Kidney (tissue), 14 donors: ENCODE results near the gene TXNRD1. TPM values are rescaled to one million over a fixed set of nuclear protein-coding genes. Genes with fewer than 3 reads are reported as not detected.

Experiments used
- DNase-seq, 5 donors: peaks; one replicate each; pipeline ENCODE4 v3.0.0-alpha.2; 2013 to 2020
- FAIRE-seq: peaks from 2 replicates; lab custom pipeline; 2012; peaks lifted over from hg19 to GRCh38; lab: Jason Lieb, UNC
- H3K27ac ChIP-seq, 2 donors: one replicate each; pipeline ENCODE4 v1.7.0; 2013; ENCODE audit warnings: low read depth in 2 of 2, low read length in 2 of 2, inconsistent platforms in 1 of 2
- H3K27me3 ChIP-seq: one replicate; pipeline ENCODE4 v1.7.1; 2013; ENCODE audit warnings: low read length, inconsistent platforms; ENCODE audit not compliant: control insufficient read depth, insufficient read depth
- H3K36me3 ChIP-seq, 3 donors: one replicate each; pipeline versions ENCODE4 v1.7.0 to v1.7.1; 2013; ENCODE audit warnings: low read length in 3 of 3, control low read depth in 1 of 3, inconsistent platforms in 1 of 3; ENCODE audit not compliant: insufficient read depth in 3 of 3, control insufficient read depth in 2 of 3
- H3K4me1 ChIP-seq, 3 donors: one replicate each; pipeline versions ENCODE4 v1.7.0 to v1.7.1; 2013; ENCODE audit warnings: low read length in 3 of 3, inconsistent platforms in 1 of 3, low read depth in 1 of 3; ENCODE audit not compliant: control insufficient read depth in 2 of 3, insufficient read depth in 2 of 3
- H3K4me3 ChIP-seq, 3 donors: one replicate each; pipeline versions ENCODE4 v1.7.0 to v1.8.1; 2013; ENCODE audit warnings: low read length in 3 of 3, control low read depth in 1 of 3, inconsistent platforms in 1 of 3
- H3K9ac ChIP-seq, 3 donors: one replicate each; pipeline versions ENCODE4 v1.7.0 to v1.7.1; 2013; ENCODE audit warnings: low read length in 3 of 3, control low read depth in 1 of 3, inconsistent platforms in 1 of 3
- H3K9me3 ChIP-seq, 3 donors: one replicate each; pipeline versions ENCODE4 v1.7.0 to v1.7.1; 2013; ENCODE audit warnings: low read length in 3 of 3, control low read depth in 1 of 3, inconsistent platforms in 1 of 3; ENCODE audit not compliant: control insufficient read depth in 2 of 3, insufficient read depth in 1 of 3
- intact Hi-C: fragments of 100-400 bp; cut with DNase I; formaldehyde crosslinking; loops from one replicate; pipeline ENCODE4 v1.11.1; 2022
- polyA plus RNA-seq: library from polyadenylated mRNA; stranded (reverse); fragments of 350-450 nt; fragmentation: Illumina TruSeq; extraction: RNeasy Lipid Tissue Mini Kit (QIAGEN cat#74804); gene quantifications from one replicate; pipeline ENCODE4 v1.2.3, GENCODE V29; 2014; ENCODE audit warnings: low read depth, low replicate concordance; ENCODE audit not compliant: insufficient read depth
- total RNA-seq: library from RNA; stranded (reverse); fragmentation: NEBNext Ultra II Directional; extraction: Animal tissue kit (Norgen Biotek cat#: 25700); gene quantifications from one replicate; pipeline ENCODE4 v1.2.1, GENCODE V29; 2021
- TF ChIP-seq, protein P1 (sequence below): IDR thresholded peaks from 3 replicates; pipeline ENCODE4 v1.5.1; 2012; ENCODE audit warnings: mild to moderate bottlenecking, moderate library complexity, borderline replicate concordance; ENCODE audit not compliant: insufficient read depth; ENCODE audit errors: extremely low read depth
- donor health status: control.
- donor health status: control.
- donor health status: control.
- donor health status: control.
- donor health status: control.
- donor health status: DM: yes; HTN: yes; CAD: no.
- donor health status: Normal renal cell carcinoma (clear cell type).

The TXNRD1 gene
- total and polyA plus RNA-seq, 2 donors from 2014 or later, result 45.0 to 73.2 TPM

DNA sequence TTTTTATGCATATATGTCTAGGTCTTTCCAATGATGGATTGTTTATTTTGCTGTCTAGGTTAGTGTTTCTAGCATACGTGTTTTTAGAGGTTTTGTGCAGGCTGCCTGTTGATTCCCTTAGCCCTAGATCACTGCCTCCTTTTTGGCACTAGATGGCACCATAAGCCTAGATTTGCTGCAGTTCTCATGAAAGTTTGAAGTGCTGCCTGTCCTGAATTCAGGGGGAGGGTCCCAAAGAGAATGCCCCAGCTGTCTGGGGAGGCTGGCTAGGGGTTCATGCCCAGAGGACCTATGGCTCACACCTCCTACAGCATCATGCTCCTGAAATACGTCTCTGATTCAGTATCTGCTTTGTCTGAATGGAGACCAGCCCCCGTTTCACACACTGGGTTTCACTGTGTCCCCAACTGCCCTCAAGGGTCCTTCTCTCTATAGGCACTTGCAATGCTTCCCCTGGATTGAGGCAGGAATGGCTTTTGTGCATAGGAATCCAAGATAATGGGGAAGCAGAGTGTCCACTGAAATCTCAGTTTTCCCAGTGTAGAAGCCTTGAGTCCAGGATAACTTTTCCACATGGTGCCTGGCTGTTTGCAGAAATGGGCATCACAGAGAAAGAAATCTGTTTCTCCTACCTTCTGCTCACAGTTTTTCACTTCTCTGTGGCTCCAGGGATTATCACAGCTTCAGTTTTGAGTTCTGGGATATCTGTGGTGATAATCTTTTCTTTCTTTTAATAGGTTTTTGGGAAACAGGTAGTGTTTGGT is 14.2 kb upstream of the TXNRD1 start:
- no peak overlapping the region for H3K4me3 ChIP-seq
- no peak overlapping the region for H3K27ac ChIP-seq
- no peak overlapping the region for H3K9ac ChIP-seq
- DNase-seq, result peak in 4 of 5 donors; percentile 39 to 80 (median 60)
- FAIRE-seq, result peak; percentile 35
- TF ChIP-seq, protein P1, sequence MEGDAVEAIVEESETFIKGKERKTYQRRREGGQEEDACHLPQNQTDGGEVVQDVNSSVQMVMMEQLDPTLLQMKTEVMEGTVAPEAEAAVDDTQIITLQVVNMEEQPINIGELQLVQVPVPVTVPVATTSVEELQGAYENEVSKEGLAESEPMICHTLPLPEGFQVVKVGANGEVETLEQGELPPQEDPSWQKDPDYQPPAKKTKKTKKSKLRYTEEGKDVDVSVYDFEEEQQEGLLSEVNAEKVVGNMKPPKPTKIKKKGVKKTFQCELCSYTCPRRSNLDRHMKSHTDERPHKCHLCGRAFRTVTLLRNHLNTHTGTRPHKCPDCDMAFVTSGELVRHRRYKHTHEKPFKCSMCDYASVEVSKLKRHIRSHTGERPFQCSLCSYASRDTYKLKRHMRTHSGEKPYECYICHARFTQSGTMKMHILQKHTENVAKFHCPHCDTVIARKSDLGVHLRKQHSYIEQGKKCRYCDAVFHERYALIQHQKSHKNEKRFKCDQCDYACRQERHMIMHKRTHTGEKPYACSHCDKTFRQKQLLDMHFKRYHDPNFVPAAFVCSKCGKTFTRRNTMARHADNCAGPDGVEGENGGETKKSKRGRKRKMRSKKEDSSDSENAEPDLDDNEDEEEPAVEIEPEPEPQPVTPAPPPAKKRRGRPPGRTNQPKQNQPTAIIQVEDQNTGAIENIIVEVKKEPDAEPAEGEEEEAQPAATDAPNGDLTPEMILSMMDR, result peak; percentile 97
- H3K9me3 ChIP-seq, result peaks cover 0 to 1% (median 0%) of the 10 kb centered on the region in 3 donors
- intact Hi-C loops, result no loop called here
- H3K27me3 ChIP-seq, result no peaks in the 10 kb centered on the region
- no peaks in the 10 kb centered on the region for H3K4me1 ChIP-seq
- H3K36me3 ChIP-seq, result no peaks in the 10 kb centered on the region

DNA sequence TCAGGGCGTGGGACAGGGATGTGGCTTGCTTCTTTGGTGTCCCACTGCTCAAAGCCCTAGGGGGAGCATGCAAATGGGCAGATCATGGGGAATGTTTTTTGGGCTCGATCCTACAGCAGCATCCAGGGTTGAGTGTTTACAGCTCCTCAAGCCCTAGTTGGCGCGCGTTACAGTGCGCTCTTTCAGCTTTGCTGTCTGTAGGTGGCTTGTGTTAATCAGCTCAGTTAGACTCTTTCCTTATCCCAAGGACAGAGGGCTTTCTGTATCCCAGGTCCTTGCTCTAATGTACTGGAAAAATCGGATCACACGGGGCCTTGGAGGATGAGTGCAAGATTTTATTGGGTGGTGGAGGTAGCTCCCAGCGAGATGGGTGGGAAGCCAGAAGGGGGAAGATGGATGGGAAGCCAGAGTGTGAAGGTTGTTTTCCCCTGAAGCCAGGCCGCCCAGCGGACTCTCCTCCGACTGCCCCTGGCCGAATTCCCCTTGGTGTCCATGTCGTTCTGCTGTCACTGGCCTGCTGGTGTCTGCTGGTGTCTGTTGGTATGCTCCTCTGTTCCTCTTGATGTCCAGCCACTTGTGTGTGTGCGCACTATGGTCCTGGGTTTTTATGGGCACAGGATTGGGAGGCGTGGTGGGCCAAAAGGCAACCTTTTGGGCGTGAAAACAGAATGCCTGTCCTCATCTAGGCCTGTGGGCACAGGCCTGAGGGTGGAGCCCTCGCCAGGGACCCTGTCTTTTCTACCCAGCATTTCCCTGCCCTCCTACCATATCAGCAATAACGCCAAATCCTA is 10.7 kb upstream of the TXNRD1 start:
- DNase-seq (no peak), FAIRE-seq (no peak)
- Histone ChIP-seq H3K27ac (no peak overlapping the region), H3K9ac (no peak overlapping the region), H3K27me3 (no peaks in the 10 kb centered on the region), H3K4me3 (no peak overlapping the region), H3K9me3 (peaks cover 0 to 1% (median 0%) of the 10 kb centered on the region in 3 donors), H3K36me3 (no peaks in the 10 kb centered on the region), H3K4me1 (no peaks in the 10 kb centered on the region)
- TF ChIP-seq, protein P1, result no peak
- intact Hi-C loops, result no loop called here

- DNase-seq, result peak in 1 of 5 donors; percentile 9
- TF ChIP-seq, protein P1, result no peak
- no peaks in the 10 kb centered on the region for H3K27me3 ChIP-seq
- H3K9ac ChIP-seq, result no peak overlapping the region
- H3K9me3 ChIP-seq, result no peaks in the 10 kb centered on the region
- intact Hi-C loops, result no loop called here
- no peak for FAIRE-seq
- H3K4me3 ChIP-seq, result no peak overlapping the region
- H3K36me3 ChIP-seq, result no peaks in the 10 kb centered on the region
- H3K27ac ChIP-seq, result no peak overlapping the region
- H3K4me1 ChIP-seq, result no peaks in the 10 kb centered on the region
Measured at GRCh38 chr12:104207416-104208205, 8.0 kb upstream of the TXNRD1 start.
